ENCODE measurements around the gene SLC66A3.

GRCh38 chr2:11179899-11180298 lies 24.6 kb downstream of the SLC66A3 start:
- TF ChIP-seq CTCF (IDR thresholded peaks at IDR 0.05; ENCODE audit: low read depth, low read length), result no peak
- no peak for TF ChIP-seq EZH2phosphoT487 (IDR thresholded peaks at IDR 0.05; ENCODE audit: low read depth)

All from OCI-LY3 (cell line).